NCI-H1417 (cell line): ENCODE results near the gene SLAIN1.
A peak's percentile ranks its signal among the peaks of the same experiment; 100 is the strongest.

Experiments used
- DNase-seq, 3 experiments: peaks; one replicate each; lab custom pipeline; 2025; lab: John Stamatoyannopoulos, UW

SLAIN1 gene

DNA sequence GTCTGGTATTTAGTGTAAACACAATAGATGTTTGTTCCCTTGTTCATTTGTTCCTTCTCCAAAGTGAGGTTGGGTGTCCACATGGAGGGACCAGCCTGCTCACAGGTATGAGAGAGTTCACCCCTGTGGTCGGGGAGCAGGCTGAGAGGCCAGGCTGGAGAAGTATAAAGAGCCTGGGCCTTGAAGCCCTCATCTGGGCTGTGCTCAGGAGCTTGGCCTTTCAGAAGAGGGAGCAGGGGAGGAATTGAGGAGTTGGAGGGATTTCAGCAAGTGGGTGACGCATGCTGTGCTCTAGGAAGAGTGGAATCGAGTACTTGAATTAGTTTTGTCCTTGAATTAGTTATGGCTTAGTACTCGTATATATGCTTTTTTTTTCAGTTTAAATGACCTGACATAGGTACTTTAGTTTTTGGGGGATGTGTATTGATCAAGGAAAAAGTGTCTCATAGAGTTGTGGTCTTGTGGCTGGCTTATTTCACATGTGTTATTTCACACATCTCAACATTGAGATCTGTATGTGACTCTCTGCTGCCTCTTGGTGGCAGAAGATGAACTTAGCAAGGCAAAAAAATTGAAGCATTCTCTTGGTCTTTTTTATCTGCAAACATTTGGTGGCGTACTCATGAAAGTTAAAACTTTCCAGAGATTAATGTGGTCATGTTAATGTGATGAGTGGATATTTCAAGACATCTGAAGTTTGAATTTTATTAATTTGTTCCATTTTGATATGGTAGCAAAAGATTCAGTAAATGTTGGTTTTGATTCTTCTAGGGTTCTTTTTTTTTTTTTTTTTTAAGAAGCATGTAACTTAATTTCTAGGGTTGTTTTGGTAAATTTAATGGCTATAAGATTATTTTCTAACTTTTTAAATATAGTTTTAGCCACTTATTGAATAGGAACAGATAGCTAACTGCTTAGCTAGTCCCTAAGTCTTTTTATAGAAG lies 54.3 kb downstream of the SLAIN1 start:
- peak; percentile 48 to 88 (median 73) for DNase-seq

- DNase-seq: no peak
Measured at GRCh38 chr13:77752512-77753069, 55.1 kb downstream of the SLAIN1 start.

- no peak for DNase-seq
Measured at GRCh38 chr13:77760893-77761292, 63.4 kb downstream of the SLAIN1 start.

DNA sequence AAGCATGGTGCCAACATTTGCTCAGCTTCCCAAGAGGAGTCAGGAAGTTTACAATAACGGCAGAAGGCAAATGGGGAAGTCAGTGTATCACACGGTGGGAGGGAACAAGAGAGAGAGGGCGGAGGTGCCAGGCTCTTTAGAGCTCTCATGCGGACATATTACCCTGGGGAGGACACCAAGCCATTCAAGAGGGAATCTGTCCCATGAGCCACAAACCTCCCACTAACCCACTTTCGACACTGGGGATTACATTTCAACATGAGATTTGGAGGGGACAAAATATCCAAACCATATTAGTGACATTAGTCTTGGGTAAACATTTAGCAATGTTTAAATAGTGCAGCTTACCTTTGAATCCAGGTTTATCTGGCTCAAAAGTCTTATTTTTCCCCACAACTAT lies 69.9 kb downstream of the SLAIN1 start:
- no peak for DNase-seq

DNA sequence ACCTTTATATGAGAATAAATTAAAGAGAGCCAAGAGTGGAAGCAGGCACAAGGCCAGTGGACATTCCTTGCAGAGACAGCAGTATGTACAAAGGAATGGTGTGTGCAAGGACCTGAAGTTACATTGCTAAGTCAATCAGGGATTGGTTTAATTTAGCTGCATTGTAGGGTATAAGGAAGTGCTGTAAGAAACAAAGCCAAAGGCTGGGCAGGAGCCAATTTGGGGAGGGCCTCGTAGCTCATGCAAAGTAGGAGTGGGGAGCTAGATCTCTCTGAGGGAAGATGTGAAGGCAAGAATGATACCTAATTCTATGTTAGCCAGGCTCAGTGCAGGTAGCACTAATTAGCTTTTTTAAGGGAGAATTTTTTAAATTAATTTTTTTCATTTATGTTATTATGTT lies 76.7 kb downstream of the SLAIN1 start:
- no peak for DNase-seq

- no peak for DNase-seq
Measured at GRCh38 chr13:77776704-77777103, 79.2 kb downstream of the SLAIN1 start.

GRCh38 chr13:77779552-77780272 lies 82.2 kb downstream of the SLAIN1 start:
- DNase-seq: peak; percentile 34 to 86 (median 49)

- DNase-seq: peak in 1 of 3 experiments; percentile 30
Measured at GRCh38 chr13:77781808-77782207, 84.3 kb downstream of the SLAIN1 start.

DNA sequence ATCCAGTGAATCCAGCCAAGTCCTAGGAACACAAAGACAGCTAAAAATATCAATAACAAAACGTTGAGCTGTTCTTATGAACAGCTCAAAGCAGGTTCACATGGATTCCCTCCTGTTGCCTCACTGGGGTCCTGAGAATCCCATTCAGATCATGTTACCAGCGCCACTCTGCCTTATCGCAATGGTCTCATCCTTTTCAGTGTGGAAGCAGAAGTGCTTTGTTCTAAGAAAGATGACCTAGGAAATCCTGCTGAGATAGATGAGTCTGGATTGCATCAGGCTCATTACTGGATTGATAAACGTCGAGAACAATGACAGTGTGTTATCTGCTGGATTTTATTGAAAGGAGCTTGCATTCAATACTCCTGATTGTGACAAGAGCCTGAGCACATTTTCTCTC lies 87.0 kb downstream of the SLAIN1 start:
- peak in 1 of 3 experiments; percentile 50 for DNase-seq

DNA sequence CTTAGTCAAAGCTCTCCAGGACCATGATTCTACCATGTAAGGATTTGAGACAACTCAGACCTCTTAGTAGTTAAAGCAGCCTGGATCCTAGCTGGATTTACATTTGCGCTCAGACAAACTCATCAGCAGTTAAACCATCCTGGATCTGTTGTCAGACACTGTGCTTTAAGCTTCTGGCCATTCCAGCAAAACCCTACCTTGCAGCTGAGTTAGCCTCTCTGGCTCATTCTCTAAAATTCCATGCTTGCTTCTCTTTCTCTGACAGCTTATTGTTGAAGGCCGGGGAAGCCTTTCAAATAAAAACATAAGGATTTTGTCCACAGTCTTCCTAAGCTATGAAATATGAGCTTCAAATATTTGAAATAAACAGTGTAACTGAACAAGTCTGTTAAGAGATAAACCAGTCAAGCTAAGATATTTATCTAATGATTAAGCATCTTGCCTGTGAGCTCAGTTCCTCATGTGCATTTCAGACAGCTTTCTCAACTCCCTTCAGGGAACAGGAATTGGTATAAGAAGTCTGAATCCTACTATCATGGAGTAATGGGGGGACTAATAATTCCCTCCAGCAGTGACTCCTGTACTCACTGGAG lies 89.3 kb downstream of the SLAIN1 start:
- DNase-seq: no peak

- no peak for DNase-seq
Measured at GRCh38 chr13:77789376-77789775, 91.9 kb downstream of the SLAIN1 start.

DNA sequence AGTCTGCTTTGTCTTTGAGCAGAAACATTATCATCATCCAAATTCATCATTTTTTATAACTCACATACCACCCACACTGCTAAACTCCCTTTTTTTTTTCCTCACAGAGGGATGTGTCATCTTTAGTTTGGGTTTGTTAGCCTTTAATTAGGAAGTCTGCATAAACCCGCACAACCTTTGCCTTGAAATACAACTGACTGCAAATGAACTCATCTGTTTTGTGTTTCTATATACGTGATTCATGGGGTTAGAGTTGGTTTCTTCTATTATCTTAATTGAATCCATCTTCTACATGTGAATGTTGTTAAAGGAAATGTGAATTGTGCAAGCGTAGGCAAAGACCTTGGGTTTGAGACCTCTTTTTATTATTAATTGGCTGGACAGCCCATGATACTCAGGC lies 102.7 kb downstream of the SLAIN1 start:
- no peak for DNase-seq

DNA sequence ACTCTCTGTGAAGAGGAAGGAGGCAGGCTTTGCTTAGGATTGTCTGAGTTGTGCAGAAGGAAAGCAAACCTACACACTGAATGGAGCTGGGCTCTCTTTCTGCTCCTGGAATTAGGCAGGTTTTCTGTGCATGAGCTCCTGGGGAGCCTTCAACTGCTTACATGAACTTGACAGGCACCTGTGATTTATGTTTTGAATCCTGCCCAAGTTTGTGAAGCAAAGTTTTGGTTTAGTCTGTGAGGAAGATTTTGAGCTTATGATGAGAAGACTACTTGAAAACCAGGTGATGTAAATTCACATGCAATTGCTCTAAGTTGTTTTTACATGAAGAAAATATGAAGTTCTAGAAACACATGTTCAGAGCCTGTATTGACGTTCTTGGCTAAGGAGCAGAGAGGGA lies 109.0 kb downstream of the SLAIN1 start:
- DNase-seq: no peak

GRCh38 chr13:77807431-77808135 lies 110.1 kb downstream of the SLAIN1 start:
- DNase-seq: no peak

DNA sequence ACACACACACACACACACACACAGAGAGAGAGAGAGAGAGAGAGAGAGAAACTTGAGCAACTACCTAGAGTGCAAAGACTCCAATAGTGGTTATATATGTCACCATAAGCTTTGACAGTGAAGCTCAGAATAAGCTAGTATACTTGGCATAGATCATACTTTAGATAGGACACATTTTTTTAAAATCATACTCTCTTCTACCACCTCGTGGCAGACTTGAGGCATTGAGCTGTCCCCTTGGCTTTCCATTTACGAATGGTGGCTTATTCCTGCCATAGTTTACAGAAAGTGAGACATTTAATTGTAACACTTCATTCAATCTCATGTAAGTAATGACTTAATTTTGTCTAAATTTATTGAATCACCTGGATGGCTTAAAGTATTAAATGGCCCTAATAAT lies 112.9 kb downstream of the SLAIN1 start:
- peak in 2 of 3 experiments; percentile 17 to 55 for DNase-seq

GRCh38 chr13:77810878-77811277 lies 113.4 kb downstream of the SLAIN1 start:
- DNase-seq: peak in 1 of 3 experiments; percentile 66

DNA sequence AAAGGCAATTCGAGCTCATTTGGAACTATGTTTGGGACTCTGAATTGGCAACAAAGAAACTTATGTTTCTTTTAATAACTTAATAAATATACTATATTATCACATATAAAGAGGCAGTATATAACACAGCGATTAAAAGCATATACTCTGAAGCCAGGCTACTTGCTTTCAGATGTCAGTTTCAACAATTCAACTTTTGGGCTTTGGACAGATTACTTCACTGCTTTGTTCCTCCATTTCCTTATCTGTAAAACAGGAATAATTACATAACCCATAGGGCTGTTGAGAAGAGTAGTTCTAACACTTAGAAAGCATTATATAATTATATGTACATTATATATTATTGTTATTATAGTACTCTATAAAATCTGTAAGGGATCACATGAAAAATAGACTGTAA lies 113.9 kb downstream of the SLAIN1 start:
- DNase-seq: no peak

DNA sequence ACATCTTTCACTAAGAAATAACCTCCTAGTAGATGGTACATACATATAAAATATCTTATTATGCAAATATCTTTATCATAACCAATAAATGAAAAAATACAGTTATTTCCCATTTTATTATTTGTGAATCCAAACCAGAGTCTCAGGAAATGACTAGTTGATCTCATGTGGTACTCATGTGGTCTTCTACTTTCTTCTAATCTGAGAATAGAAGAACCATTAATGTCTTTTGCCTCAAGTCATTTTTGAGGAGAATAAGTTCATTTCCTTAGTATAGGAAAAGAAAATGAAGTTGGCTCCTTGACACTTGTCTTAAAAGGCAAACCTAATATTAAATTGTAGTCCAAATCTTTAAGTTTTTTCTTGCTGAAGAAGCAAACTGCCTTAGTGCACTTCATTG lies 114.5 kb downstream of the SLAIN1 start:
- no peak for DNase-seq
